Lung (tissue), 12 donors: ENCODE measurements around the gene ASCC2. TPM values are rescaled to one million over a fixed set of nuclear protein-coding genes. Genes with fewer than 3 reads are reported as not detected.

Source experiments
- ATAC-seq: fragments of 200-7000 bp; cut with Tn5 transposase; one replicate; pipeline ENCODE4 v1.9.1; 2020; ENCODE audit warnings: moderate number of reproducible peaks; ENCODE audit not compliant: insufficient read depth, low FRiP score
- DNase-seq, 3 donors: peaks; one replicate each; pipeline ENCODE4 v3.0.0-alpha.2; 2013 to 2017
- H3K27ac ChIP-seq, 2 donors: one replicate each; pipeline ENCODE4 v1.5.1; 2013; ENCODE audit warnings: mild to moderate bottlenecking in 2 of 2, moderate library complexity in 2 of 2, control low read depth in 1 of 2, inconsistent platforms in 1 of 2, low read depth in 1 of 2, low read length in 1 of 2
- H3K27me3 ChIP-seq, 3 donors: one replicate each; pipeline ENCODE4 v1.5.1; 2013; ENCODE audit warnings: low read length in 2 of 3; ENCODE audit not compliant: control insufficient read depth in 3 of 3, insufficient read depth in 3 of 3
- H3K36me3 ChIP-seq, 4 donors: one replicate each; pipeline ENCODE4 v1.5.1; 2013; ENCODE audit warnings: low read length in 4 of 4, mild to moderate bottlenecking in 1 of 4, moderate library complexity in 1 of 4; ENCODE audit not compliant: control insufficient read depth in 4 of 4, insufficient read depth in 4 of 4
- H3K4me1 ChIP-seq, 5 donors: one replicate each; pipeline ENCODE4 v1.5.1; 2013; ENCODE audit warnings: low read length in 5 of 5, mild to moderate bottlenecking in 2 of 5, moderate library complexity in 1 of 5; ENCODE audit not compliant: control insufficient read depth in 5 of 5, insufficient read depth in 5 of 5
- H3K4me3 ChIP-seq: one replicate; pipeline ENCODE4 v1.5.1; 2013; ENCODE audit warnings: mild to moderate bottlenecking, control low read depth, moderate library complexity
- H3K9ac ChIP-seq, 2 donors: one replicate each; pipeline ENCODE4 v1.5.1; 2013; ENCODE audit warnings: low read length in 2 of 2, control low read depth in 1 of 2; ENCODE audit not compliant: insufficient read depth in 1 of 2
- H3K9me3 ChIP-seq, 4 donors: one replicate each; pipeline ENCODE4 v1.5.1; 2013; ENCODE audit warnings: low read length in 3 of 4, mild to moderate bottlenecking in 1 of 4, moderate library complexity in 1 of 4; ENCODE audit not compliant: control insufficient read depth in 4 of 4, insufficient read depth in 3 of 4
- CTCF ChIP-seq: IDR thresholded peaks from 2 replicates; pipeline ENCODE4 v1.5.1; 2012; ENCODE audit warnings: mild to moderate bottlenecking; ENCODE audit errors: control extremely low read depth, extremely low read depth
- WGBS, 2 donors: extraction: QIAGEN DNeasy Blood & Tissue Kit; methylation state at CpG; one replicate each; pipeline ENCODE4 v1.1.7; 2013; 5-methylcytosine and 5-hydroxymethylcytosine counted together
- polyA plus RNA-seq, 2 donors: library from polyadenylated mRNA; stranded (reverse); fragments of 200-250 nt; gene quantifications; one replicate each; pipeline ENCODE4 v1.2.1, GENCODE V29; 2013
- total RNA-seq, 2 donors: library from RNA; depleted of rRNA in 1 of 2; stranded (reverse); fragments of >200 nt in 1 of 2; gene quantifications; one replicate each; pipeline ENCODE4 v1.2.1, GENCODE V29; 2014 to 2021
- donor health status: control.
- donor health status: control.
- donor health status: Bipolar disorder and iron deficiency.
- donor health status: healthy.
- donor health status: DM: yes; HTN: yes; CAD: no.

Gene ASCC2
- total and polyA plus RNA-seq, 4 donors: 38.6 to 61.6 (median 53.6) TPM

- Histone ChIP-seq H3K27ac (no peak overlapping the region), H3K4me3 (no peak overlapping the region), H3K27me3 (no peaks in the 10 kb centered on the region), H3K9ac (no peak overlapping the region), H3K4me1 (no peaks in the 10 kb centered on the region), H3K36me3 (peaks cover 0 to 5% (median 0%) of the 10 kb centered on the region in 4 donors), H3K9me3 (no peaks in the 10 kb centered on the region)
- TF ChIP-seq CTCF: no peak
- ATAC-seq (no peak), DNase-seq (no peak)
- 89 to 94% methylated on average over 7 of the region's 7 CpGs for WGBS, 2 donors
These were observed 79.9 kb downstream of the ASCC2 start for GRCh38 chr22:29758068-29758622.

GRCh38 chr22:29757096-29757495, 81.0 kb downstream of the ASCC2 start:
- no peaks in the 10 kb centered on the region for H3K4me1 ChIP-seq
- no peaks in the 10 kb centered on the region for H3K9me3 ChIP-seq
- no peaks in the 10 kb centered on the region for H3K27me3 ChIP-seq
- WGBS, 2 donors: 80 to 92% methylated on average over 3 of the region's 3 CpGs
- H3K36me3 ChIP-seq: peaks cover 0 to 8% (median 0%) of the 10 kb centered on the region in 4 donors
- DNase-seq (no peak), ATAC-seq (no peak)
- H3K9ac ChIP-seq: no peak overlapping the region
- TF ChIP-seq CTCF: no peak
- no peak overlapping the region for H3K27ac ChIP-seq
- H3K4me3 ChIP-seq: no peak overlapping the region

GRCh38 chr22:29756341-29756740, 81.7 kb downstream of the ASCC2 start:
- Histone ChIP-seq H3K4me3 (no peak overlapping the region), H3K9ac (no peak overlapping the region), H3K27ac (no peak overlapping the region), H3K27me3 (no peaks in the 10 kb centered on the region), H3K36me3 (peaks cover 0 to 9% (median 0%) of the 10 kb centered on the region in 4 donors), H3K4me1 (no peaks in the 10 kb centered on the region), H3K9me3 (no peaks in the 10 kb centered on the region)
- whole genome bisulfite sequencing, 2 donors: 88 to 92% methylated on average over 7 of the region's 7 CpGs
- ATAC-seq (no peak), DNase-seq (no peak)
- TF ChIP-seq CTCF: no peak

GRCh38 chr22:29755889-29756288, 82.2 kb downstream of the ASCC2 start:
- no peak overlapping the region for H3K9ac ChIP-seq
- ATAC-seq: no peak

More at GRCh38 chr22:29755889-29756288, 82.2 kb downstream of the ASCC2 start:
- Histone ChIP-seq H3K27ac (no peak overlapping the region), H3K36me3 (peaks cover 0 to 9% (median 0%) of the 10 kb centered on the region in 4 donors), H3K27me3 (no peaks in the 10 kb centered on the region), H3K4me3 (no peak overlapping the region), H3K9me3 (no peaks in the 10 kb centered on the region), H3K4me1 (no peaks in the 10 kb centered on the region)
- WGBS, 2 donors: 93 to 96% methylated on average over 9 of the region's 9 CpGs
- TF ChIP-seq CTCF: no peak
- DNase-seq: no peak
